Skeletal muscle tissue (tissue), 4 donors: ENCODE results near the gene DMRTC1B. TPM values are rescaled to one million over a fixed set of nuclear protein-coding genes. Genes with fewer than 3 reads are reported as not detected.
"Not testable (repeated sequence)": the region's sequence is repeated elsewhere in the genome, so short reads cannot be mapped to it uniquely, and the experiment has no call there.

ENCODE experiments used
- H3K27ac ChIP-seq: one replicate; pipeline ENCODE4 v1.7.0; 2013; ENCODE audit warnings: mild to moderate bottlenecking, low read depth, low read length, inconsistent platforms
- H3K27me3 ChIP-seq, 3 donors: one replicate each; pipeline ENCODE4 v1.7.0; 2013; ENCODE audit warnings: low read length in 3 of 3; ENCODE audit not compliant: control insufficient read depth in 3 of 3, insufficient read depth in 3 of 3
- H3K36me3 ChIP-seq, 3 donors: one replicate each; pipeline ENCODE4 v1.7.0; 2013; ENCODE audit warnings: low read length in 3 of 3; ENCODE audit not compliant: control insufficient read depth in 3 of 3, insufficient read depth in 3 of 3
- H3K4me1 ChIP-seq, 3 donors: one replicate each; pipeline ENCODE4 v1.7.0; 2013; ENCODE audit warnings: low read length in 3 of 3, mild to moderate bottlenecking in 3 of 3; ENCODE audit not compliant: control insufficient read depth in 3 of 3, insufficient read depth in 3 of 3
- H3K4me3 ChIP-seq, 3 donors: one replicate each; pipeline ENCODE4 v1.7.0; 2013; ENCODE audit warnings: low read length in 3 of 3
- H3K9ac ChIP-seq, 3 donors: one replicate each; pipeline ENCODE4 v1.7.0; 2013; ENCODE audit warnings: low read length in 3 of 3, mild to moderate bottlenecking in 3 of 3, moderate library complexity in 2 of 3, low read depth in 1 of 3
- H3K9me3 ChIP-seq, 3 donors: one replicate each; pipeline ENCODE4 v1.7.0; 2013; ENCODE audit warnings: low read length in 3 of 3; ENCODE audit not compliant: control insufficient read depth in 3 of 3
- total RNA-seq: library from RNA; depleted of rRNA; stranded (reverse); fragments of >200 nt; gene quantifications from one replicate; pipeline ENCODE4 v1.2.3, GENCODE V29; 2014
- donor health status: Osteomylitis.

Gene DMRTC1B
- total RNA-seq, 1 donor from 2014 or later: not detected

DNA sequence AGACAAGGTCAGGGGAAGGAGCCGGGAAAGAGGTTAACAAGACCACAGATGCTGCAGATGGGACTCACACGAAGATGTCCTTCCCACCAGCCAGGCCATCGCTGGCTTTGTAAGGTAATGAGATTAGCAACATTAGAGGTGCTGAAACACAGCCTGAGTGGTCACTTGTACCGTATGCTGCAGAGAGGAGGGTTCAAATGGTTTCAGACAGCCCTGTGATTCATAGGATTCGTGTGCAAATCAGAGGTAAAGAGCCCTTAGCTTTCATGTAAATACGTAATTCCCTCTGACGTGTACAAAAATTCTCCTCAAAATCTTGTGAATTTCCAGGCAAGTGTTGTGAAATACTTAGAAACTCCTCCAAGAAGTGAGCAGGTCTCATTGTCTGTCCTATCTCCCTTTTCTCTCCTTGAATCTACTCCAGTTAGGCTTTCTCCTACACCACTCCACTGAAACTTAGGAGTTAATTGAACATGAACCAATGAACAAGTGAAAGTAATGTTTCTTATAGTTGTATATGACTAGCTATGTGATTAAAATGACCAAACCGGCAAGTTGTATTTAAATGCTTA lies 6.8 kb downstream of the DMRTC1B start:
- not testable (repeated sequence) for H3K9me3 ChIP-seq, H3K27ac ChIP-seq, H3K27me3 ChIP-seq, H3K4me1 ChIP-seq, H3K9ac ChIP-seq, H3K36me3 ChIP-seq, H3K4me3 ChIP-seq

DNA sequence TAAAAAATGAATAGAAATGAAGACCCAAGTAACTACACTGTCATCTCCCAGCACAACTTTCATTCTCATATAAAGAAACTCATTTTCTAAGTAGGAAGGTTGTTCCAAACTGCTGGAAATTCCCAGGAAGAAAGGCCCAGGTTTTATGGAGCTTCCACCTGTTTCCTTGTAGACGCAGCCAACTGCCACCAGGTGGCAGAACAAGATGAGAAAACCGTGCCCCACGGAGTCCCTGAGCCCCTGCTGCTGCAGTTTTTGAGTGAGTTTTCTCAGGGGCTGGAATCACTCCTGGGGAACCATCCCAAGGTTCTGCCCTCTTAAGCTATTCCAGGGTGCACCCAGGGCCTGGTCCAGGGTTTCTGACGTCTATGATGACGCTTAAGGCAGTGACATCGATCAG lies 7.3 kb downstream of the DMRTC1B start:
- H3K36me3 ChIP-seq, H3K27me3 ChIP-seq, H3K9me3 ChIP-seq, H3K9ac ChIP-seq, H3K4me1 ChIP-seq, H3K4me3 ChIP-seq, H3K27ac ChIP-seq: not testable (repeated sequence)

DNA sequence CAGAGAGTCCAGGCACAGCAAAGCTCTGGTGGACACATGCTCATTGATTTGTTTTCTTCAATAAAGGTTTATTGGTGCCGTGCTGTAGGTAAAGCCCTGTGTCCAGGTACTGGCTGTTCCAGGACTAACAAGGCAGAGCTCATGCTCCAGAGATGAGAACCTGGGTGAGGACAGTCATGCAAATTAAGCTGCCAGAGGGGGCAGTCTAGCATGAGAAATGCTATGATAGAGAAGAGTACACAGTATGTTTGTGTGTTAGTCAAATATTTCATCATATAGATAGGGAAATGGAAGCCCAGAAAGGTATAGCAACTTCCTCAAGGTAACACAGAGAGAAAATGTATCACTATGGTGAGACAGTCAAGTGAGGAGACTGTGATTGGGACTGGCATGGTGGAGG lies 11.5 kb downstream of the DMRTC1B start:
- not testable (repeated sequence) for H3K36me3 ChIP-seq, H3K9me3 ChIP-seq, H3K4me3 ChIP-seq, H3K27me3 ChIP-seq, H3K27ac ChIP-seq, H3K4me1 ChIP-seq, H3K9ac ChIP-seq

DNA sequence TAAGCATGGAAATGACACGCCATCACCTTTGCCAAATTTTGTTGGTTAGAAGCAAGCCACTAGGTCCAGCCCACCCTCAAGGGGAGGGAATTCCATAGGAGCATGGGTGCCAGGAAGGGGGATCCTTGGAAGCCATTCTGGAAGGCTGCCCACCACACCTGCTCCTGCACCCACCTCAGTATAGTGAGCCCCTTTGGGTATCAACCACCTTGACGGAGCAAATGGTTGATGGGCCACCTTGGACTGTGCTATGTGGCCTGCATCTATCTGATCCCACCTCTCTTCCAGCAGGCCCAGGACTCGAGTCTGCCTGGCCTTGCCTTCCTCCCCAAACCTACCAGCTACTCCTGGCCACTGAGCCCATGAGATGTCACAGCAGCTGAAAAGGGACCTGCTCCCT lies 13.7 kb downstream of the DMRTC1B start:
- H3K27ac ChIP-seq, H3K4me1 ChIP-seq, H3K9ac ChIP-seq, H3K36me3 ChIP-seq, H3K27me3 ChIP-seq, H3K9me3 ChIP-seq, H3K4me3 ChIP-seq: not testable (repeated sequence)

DNA sequence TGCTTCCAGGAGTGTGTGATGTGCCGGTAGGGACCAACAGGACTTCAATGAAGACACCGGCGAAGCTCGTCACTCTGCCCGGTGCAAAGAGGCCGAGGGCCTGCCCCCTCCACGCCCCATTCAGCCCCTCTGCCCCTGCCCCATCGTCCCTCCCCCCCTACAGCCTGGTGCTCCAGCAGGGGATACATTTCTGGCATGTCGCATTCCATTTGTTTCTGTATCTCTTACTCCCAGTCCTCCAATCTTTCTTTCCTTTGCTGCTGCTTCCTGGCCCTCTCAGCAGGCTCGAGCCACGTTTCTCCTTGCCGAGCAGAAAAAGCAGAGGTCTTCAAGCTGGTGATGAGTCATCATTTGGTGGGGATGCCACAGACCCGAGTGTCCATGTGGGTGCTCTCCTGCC lies 31.4 kb downstream of the DMRTC1B start, which contains the start of gene FAM236D:
FAM236D (minus strand) TSS at position 101 of the 400 bp plus-strand sequence; CDS start at position 1, 100 bp downstream.
- not testable (repeated sequence) for H3K36me3 ChIP-seq, H3K27ac ChIP-seq, H3K4me1 ChIP-seq, H3K27me3 ChIP-seq, H3K4me3 ChIP-seq, H3K9me3 ChIP-seq, H3K9ac ChIP-seq

DNA sequence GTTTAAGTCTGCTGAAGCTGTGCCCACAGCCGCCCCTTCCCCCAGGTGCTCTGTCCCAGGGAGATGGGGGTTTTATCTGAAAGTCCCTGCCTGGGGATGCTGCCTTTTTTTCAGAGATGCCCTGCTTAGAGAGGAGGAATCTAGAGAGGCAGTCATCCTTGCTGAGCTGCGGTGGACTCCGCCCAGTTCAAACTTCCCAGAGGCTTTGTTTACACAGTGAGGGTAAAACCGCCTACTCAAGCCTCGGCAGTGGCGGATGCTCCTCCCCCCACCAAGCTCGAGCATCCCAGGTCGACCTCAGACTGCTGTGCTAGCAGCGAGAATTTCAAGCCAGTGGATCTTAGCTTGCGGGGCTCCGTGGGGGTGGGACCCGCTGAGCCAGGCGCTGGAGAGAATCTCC lies 54.0 kb downstream of the DMRTC1B start:
- H3K27ac ChIP-seq, H3K9ac ChIP-seq, H3K36me3 ChIP-seq, H3K4me1 ChIP-seq, H3K9me3 ChIP-seq, H3K4me3 ChIP-seq, H3K27me3 ChIP-seq: not testable (repeated sequence)

DNA sequence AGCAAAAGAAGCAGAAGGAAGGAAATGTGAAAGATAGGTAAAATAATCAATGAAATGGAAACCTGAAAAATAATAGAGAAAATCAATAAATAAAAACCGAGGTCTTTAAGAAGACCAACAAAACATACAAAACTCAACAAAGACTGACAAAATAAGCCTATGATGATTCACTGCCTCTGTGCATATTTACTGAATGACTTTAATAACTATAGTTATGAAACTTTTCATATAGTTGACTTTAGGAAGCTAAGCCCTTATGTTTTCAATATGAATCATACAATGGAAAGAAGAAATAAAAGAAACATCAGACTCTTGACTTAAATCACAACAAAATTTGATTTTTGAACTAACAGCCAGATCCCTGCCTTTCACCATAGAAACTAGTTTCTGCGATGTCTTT lies 60.8 kb downstream of the DMRTC1B start:
- not testable (repeated sequence) for H3K9ac ChIP-seq, H3K4me3 ChIP-seq, H3K4me1 ChIP-seq, H3K9me3 ChIP-seq, H3K27me3 ChIP-seq, H3K36me3 ChIP-seq, H3K27ac ChIP-seq

DNA sequence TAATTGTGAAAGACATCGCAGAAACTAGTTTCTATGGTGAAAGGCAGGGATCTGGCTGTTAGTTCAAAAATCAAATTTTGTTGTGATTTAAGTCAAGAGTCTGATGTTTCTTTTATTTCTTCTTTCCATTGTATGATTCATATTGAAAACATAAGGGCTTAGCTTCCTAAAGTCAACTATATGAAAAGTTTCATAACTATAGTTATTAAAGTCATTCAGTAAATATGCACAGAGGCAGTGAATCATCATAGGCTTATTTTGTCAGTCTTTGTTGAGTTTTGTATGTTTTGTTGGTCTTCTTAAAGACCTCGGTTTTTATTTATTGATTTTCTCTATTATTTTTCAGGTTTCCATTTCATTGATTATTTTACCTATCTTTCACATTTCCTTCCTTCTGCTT lies 106.2 kb downstream of the DMRTC1B start:
- H3K27me3 ChIP-seq, H3K36me3 ChIP-seq, H3K4me1 ChIP-seq, H3K4me3 ChIP-seq, H3K9me3 ChIP-seq, H3K9ac ChIP-seq, H3K27ac ChIP-seq: not testable (repeated sequence)

DNA sequence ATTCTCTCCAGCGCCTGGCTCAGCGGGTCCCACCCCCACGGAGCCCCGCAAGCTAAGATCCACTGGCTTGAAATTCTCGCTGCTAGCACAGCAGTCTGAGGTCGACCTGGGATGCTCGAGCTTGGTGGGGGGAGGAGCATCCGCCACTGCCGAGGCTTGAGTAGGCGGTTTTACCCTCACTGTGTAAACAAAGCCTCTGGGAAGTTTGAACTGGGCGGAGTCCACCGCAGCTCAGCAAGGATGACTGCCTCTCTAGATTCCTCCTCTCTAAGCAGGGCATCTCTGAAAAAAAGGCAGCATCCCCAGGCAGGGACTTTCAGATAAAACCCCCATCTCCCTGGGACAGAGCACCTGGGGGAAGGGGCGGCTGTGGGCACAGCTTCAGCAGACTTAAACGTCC lies 113.0 kb downstream of the DMRTC1B start:
- not testable (repeated sequence) for H3K27ac ChIP-seq, H3K4me3 ChIP-seq, H3K36me3 ChIP-seq, H3K4me1 ChIP-seq, H3K9me3 ChIP-seq, H3K9ac ChIP-seq, H3K27me3 ChIP-seq
